Endothelial cell of hepatic sinusoid (primary cell): ENCODE measurements around the gene UBC.
"Not testable (repeated sequence)": the region's sequence is repeated elsewhere in the genome, so short reads cannot be mapped to it uniquely, and the experiment has no call there.

Experiments used
- in situ Hi-C: cut with HindIII; loops from 2 replicates; pipeline ENCODE4 v1.10.0; 2017; ENCODE audit warnings: low sequenced_read_pairs

UBC gene

DNA sequence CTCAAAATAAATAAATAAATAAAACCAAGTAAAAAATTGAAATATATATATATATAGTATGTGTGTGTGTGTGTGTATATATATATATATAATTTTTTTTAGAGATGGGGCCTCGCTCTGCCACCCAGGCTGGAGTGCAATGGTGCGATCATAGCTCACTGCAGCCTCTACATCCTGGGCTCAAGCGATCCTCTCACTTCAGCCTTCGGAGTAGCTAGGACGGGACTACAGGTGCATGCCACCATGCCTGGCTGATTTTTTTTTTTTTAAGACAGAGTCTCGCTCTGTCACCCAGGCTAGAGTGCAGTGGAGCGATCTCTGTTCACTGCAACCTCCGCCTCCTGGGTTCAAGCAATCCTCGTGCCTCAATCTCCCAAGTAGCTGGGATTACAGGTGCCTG is 26.7 kb downstream of the UBC start:
- in situ Hi-C loops, result not testable (repeated sequence)

DNA sequence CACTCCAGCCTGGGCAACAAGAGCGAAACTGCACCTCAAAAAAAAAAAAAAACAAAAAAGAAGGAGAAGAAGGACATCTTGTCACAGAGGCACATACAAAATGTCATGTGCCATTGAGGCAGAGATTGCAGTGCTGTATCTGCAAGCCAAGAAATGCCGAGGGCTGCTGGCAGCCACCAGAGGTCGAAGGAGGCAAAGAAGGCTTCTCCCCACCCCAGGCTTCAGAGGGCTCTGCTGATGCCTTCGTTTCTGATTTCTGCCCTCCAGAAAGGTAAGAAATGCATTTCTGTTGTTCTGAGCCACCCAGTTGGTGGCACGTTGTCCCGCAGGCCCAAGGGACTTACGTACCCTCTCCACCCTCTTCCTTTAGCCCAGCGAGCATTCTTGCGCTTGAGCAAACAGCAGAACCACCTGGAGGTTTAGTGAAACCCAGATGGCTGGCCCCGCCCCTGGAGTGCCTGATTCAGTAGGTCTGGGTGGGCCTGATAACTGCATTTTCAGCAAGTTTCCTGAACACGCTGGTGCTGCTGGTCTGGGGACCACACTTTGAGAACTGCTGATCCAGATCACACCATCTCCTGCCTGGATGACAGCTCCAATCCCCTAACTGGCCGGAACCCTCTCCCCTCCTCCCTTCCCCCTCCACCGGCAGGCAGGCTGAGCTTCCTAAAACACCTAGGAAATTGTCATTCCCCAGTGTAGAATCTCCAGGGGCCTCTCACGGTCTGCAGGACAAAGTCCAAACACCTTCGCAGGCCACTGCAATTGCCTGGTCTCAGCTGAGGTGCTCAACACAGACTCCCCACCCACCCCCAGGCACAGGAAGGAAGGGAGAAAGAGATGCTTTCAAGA is 29.6 kb downstream of the UBC start:
- in situ Hi-C loops, result no loop called here

DNA sequence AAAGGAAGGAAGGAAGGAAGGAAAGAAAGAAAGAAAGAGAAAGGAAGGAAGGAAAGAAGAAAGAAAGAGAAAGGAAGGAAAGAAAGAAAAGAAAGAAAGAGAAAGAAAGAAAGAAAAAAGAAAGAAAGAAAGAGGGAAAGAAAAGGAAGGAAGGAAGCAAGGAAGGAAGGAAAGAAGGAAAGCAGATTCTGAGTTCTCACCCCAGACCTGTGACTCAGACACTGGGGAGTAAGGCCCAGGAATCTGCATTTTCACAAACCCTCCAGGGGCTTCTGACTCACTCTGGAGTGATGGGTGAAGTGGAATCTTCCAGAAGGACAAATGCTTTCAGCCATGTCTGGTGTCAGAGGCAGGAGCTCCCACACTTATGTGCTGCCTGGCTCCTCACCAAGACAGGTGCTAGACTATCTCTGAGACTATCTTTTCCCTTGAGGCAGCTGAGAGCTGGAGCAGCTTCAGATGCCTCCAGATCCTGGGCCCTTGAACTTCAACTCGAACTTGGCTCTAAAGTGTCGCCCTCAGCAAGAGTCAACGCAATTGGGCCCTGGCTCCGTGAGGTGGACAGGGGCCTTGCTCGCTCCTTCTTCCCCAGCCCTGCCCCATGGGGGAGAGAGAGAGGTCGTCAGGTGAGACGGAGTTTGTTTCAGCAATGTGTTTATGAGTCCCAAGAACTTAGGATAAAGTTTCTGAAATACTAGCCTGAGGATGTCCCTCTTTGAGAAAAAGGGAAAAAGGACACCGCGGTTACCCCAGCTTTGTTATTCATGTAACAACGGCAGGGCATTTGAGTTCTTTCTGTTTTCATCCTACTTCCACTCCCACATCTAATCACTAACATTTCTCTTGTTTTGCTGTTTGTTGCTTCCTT is 31.0 kb downstream of the UBC start:
- in situ Hi-C loops, result no loop called here

DNA sequence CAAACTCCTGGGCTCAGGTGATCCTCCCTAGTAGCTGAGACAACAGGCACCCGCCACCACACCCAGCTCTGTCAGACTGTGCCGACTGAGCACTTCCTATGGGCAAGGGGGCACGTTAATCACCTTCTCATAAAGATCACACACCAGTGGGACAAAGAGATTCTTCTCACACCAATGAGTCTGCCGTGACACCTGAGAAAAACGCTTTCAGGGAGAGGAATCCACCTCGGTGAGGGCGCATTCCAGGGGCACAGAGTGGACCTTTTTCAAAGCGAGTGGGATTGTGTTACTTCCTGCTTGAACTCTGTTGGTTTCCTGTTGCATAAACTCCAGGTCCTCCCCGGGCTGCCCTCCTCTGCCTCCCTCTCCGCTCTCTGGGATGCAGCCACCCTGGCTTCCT is 33.3 kb downstream of the UBC start:
- in situ Hi-C loops, result no loop called here

DNA sequence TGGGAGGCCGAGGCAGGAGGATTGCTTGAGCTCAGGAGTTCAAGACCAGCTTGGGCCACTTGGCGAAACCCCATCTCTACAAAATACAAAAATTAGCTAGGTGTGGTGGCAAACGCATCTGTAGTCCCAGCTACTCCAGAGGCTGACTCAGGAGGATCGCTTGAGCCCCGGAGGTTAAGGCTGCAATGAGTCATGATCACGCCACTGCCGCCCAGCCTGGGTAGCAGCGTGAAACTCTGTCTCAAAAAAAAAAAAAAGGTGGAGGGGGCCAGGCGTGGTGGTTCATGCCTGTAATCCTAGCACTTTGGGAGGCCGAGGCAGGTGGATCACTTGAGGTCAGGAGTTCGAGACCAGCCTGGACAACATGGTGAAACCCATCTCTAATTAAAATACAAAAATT is 34.1 kb downstream of the UBC start:
- in situ Hi-C loops, result not testable (repeated sequence)

DNA sequence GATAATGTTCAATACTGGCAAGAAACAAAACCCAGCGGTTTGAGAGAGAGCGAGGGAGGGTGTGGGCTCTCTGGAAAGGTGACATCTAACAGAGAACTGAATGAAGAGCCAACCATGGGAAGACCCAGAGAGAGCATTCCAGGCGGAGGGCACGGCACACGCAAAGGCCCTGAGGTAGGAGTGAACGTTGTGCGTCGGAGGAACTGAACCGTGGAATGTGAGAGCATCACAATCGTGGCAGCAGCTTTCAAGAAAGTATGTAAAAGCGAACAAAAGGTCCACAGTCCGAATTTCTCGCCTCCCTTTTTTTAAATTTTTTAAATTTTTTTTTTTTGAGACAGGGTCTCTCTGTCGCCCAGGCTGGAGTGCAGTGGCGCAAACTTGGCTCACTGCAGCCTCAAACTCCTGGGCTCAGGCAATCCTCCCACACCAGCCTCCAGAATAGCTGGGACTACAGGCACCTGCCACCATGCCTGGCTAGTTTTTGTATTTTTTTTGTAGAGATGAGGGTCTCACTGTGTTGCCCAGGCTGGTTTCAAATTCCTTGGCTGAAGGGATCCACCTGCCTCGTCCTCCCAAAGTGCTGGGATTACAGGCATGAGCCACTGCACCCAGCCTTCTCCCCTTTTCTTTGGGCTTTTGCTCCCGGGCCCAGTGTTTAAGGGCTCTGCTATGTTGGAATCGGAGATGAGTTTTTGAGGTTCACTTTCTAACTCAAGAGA is 35.5 kb downstream of the UBC start:
- in situ Hi-C loops, result no loop called here

DNA sequence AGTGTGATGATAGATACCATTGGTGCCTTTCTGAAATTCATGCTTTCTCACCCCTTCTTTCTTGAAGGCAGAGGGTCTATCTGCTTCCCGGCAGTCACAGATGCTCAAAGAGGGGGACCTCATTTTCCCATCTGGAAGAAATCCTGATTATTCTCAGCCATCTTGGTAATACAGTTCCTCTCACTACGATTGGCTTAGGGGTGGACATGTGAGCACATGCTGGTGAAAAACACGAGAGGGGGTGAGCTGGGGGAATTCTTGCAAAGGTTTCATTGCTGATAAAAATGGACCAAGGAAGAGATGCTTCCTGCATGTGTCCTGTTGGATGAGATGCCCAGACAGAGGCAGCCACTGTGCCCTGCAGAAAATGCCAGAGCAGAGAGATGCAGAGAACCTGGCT is 37.0 kb downstream of the UBC start:
- in situ Hi-C loops, result no loop called here

DNA sequence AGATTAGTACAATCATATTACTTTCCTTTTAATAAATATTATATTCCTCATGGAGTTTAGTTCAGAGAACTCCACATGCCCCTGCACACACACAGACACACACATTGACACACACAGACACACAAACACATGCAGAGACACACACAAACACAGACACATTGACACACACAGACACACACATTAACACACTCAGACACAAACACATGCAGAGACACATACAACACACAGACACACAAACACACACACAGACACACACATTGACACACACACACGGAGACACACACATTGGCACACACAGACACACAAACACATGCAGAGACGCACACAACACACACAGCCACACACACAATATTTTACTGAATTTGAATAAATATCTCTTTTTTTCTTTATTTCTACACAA is 38.3 kb downstream of the UBC start:
- in situ Hi-C loops, result no loop called here

DNA sequence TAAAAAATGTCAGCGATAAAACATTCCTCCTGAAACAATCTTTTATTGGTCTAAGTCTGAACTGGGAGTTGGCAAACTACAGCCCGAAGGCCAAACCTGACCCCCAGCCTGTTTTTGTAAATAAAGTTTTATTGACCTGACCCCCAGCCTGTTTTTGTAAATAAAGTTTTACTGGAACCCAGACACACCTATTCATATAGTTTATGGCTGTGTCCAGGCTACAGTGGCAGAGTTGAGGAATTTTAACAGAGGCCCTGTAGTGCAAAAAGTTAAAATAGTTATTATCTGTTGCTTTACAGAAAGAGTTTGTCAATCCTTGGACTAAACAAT is 38.7 kb downstream of the UBC start:
- in situ Hi-C loops, result no loop called here

DNA sequence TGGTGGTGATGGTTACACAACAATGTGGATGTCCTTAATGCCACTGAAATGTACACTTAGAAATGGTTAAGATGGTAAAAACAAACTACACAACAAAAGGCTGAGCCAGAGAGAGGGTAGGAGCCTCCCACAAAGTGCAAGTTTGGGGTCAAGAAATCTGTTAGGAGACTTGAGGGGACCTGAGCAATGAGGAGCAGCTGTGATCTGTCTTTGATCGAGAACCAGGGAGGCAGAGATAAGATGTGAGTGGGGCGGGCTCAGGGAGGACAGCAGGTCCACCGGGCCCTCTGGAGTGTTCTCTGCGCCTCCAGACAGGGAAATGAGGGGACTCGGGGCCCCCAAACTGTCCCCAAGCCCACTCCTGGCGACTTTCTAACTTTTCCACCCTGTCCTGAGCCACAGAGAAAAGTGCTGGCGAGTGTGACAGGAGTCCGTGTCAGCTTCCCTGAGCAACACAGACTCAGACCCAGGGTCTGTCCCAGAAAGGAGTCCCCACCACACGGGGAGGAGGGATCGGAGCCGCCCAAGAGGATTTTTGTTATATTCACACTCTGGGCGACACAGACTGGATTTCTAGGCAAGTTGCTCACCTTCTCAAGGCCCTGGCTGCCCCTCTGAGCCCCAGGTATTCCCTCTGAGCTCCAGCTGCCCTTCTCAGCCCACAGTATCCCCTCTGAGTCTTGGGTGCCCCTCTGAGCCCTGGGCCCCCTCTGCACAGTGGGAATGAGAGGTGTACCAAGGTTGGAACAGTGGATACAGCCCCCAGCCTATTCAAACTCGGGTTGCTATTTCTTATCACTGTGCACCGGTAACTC is 39.3 kb downstream of the UBC start:
- in situ Hi-C loops, result no loop called here

DNA sequence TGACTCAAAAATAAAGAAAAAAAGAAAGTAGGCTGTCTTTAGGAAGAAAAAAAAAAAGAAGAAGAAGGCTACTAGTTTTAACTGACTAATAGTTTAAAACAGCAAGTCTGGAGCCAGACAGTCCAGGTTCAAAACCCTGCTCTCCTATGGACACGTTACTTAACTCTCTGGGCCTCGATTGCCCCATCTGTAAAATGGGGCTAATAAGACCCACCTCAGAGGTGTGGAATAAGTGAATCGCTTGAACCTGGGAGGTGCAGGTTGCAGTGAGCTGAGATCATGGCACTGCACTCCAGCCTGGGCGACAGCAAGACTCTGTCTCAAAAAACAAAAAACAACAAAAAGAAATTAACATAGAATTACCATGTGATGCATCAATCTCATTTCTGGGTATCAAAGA is 40.3 kb downstream of the UBC start:
- in situ Hi-C loops, result no loop called here

DNA sequence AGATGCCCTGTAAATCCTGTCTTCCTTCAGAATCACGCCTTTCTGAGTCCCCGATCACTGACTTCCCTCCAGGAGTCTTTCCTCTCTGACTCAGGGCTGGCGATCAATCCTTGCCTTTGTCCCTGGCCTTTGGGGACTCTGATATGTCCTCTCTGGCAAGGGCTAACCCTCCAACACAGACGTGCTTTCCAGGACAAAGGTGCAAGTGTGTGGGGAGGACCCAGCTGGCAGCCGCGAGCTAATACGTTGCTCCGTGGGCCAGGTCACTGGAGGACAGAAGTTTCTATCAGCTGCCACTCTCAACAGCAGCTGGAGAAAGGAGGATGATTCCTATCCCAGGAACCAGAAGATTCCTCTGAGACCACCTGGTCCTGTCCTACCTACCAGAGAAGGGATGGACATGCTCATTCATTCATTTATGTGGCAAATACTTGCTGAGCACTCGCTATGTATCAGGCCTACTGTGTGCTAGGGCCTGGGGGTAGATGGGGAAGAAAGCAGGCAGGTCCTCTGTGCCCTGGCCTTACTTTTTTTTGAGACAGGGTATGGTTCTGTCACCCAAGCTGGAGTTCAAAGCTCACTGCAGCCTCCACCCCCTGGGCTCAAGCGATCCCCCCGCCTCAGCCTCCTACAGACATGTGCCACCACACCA is 42.3 kb downstream of the UBC start:
- in situ Hi-C loops, result no loop called here

DNA sequence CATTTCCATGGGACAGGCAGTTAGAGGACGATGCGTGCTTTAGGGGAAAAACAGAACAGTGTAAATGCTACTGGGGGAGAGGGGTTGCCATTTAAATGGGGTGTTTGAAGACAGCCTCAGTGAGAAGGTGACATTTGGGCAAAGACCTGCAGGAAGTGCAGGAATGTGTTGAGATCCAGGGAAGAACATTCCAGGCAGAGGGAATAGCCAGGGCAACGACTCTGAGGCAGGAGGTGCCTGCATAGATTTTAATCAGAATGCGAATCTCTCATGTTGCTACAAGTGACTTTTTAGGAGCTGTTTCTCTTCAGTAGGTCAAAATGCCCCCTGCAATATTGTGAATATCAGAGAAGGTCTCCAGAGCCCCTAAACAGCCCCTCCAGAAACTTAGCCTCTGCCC is 43.2 kb downstream of the UBC start:
- in situ Hi-C loops, result no loop called here

DNA sequence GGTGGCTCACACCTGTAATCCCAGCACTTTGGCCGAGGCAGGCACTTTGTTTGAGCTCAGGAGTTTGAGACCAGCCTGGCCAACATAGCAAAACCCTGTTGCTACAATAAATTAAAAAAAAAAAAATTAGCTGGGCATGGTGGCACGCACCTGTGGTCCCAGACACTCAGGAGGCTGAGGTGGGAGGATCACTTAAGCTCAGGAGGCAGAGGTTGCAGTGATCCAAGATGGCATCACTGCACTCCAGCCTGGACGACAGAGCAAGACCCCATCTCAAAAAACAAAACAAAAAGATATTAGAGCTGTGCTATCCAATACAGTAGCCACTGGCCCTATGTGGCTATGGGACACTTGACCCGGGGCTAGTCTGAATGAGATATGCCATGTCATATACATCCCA is 43.9 kb downstream of the UBC start:
- in situ Hi-C loops, result no loop called here

DNA sequence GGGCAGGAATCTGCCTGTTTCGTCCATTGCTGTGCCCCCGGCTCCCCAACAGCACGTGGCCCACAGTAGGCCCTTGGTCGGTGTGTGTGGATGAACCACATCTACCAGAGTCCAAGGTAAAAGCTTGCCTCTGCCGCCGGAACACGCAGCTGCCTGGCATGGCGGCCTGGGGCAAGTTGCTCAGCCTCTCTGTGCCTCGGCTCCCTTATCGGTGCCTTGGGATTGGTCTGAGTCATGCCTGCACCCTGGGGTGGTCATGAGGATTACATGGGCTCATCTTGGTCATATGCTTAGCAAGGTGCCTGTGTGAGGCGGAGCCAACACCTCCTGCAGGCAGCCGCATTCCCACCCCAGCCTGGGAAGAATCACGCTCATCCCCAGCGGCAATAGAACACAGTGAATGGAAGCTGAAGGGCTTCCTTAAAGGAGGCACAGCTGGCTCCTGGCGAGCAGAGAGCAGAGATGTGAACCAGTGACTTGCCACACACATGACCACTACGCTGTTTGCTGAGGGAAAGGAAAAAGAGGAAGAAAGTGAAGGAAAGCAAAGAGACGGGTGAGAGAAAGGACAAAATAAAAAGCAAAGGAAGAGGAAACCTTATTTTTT is 45.3 kb downstream of the UBC start:
- in situ Hi-C loops, result loop anchor here (5.0 kb wide), 1 partner anchor 82 kb away; no protein-coding TSS in a partner anchor

DNA sequence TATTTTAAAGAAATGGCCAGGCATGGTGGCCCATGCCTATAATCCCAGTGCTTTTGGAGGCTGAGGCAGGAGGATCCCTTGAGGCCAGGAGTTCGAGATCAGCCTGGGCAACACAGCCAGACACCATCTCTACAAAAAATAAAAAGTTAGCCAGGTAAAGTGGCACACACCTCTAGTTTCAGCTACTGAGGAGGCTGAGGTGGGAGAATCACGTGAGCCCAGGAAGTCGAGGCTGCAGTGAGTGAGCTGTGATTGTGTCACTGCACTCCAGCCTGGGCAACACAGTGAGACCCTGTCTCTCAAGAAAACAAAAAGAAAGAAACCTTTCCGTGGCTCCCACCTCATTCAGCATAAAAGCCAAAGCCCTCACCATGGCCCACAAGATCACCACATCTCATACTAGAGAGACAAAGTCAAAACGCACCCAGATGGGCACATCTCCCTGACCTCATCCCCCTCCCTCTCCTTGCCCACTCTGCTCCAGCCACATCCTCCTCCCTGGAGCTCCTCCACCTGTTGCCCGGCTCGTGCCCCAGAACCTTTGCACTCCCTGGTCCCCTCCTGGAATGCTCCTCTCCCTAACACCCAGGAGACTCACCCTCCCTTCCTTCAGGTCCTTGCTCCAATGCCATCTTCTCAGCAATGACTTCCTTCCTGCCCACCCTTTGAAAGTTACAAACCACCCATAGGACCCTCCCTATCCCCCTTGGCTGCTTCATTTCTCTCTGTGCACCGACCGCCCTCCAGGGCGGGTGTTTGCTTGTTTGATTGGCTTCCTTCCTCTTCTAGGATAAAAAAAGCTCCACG is 46.0 kb downstream of the UBC start:
- in situ Hi-C loops, result loop anchor here (5.0 kb wide), 1 partner anchor 81 kb away; no protein-coding TSS in a partner anchor

DNA sequence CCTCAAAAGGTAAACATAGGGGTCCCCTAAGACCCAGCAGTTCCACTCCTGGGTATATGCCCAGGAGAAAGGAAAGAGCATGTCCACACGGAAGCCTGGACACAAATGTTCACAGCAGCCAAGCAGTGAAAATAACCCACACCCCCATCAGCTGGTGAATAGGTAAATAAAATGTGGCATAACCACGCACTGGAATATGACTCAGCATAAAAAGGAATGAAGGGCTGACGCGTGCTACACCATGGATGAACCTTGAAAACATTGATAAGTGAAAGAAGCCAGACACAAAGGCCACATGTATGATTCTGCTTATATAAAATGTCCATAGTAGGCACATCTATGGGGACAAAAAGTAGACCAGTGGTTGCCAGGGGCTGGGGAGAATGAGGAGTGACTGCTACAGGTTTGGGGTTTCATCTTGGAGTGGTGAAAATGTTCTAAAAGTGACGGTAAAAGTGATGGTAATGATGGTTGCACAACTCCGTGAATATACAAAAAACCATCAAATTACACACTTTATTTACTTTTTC is 47.0 kb downstream of the UBC start:
- in situ Hi-C loops, result loop anchor here (5.0 kb wide), 1 partner anchor 80 kb away; no protein-coding TSS in a partner anchor

DNA sequence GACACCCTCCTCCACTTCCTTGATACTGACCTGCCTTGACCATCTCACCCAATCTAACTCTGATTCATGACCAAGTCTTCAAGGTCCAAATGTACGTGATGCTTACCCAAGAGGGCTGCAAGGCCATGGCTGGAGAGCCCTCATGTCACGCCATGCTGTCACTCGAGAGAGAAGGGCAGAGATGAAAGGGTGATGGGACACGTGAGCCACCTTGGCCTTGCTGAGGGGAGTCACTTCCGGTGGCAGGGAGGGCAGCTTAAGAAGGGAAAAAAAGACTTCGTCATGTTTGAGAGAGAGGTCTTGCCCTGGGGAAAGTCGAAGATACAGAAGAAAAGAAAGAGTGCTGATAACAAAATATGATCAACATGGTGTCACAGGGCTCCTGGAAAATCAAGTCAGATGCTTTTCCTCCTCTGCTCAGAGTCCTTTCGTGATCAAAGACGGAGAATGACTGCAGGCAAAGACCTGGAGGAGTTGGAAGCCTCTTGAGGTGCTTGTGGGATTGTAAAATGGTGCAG is 47.5 kb downstream of the UBC start:
- in situ Hi-C loops, result loop anchor here (5.0 kb wide), 1 partner anchor 80 kb away; no protein-coding TSS in a partner anchor
